HepG2 (cell line): ENCODE measurements around the gene SLC1A4. TPM values are rescaled to one million over a fixed set of nuclear protein-coding genes. Genes with fewer than 3 reads are reported as not detected.

Experiments used
- BCLAF1 ChIP-seq: fragments of 450-650 bp; IDR thresholded peaks from 2 replicates; pipeline ENCODE4 v1.6.1; 2017; ENCODE audit warnings: mild to moderate bottlenecking
- CENPT ChIP-seq: sonication (generic); formaldehyde crosslinking; IDR thresholded peaks from 2 replicates; pipeline ENCODE4 v1.8.0; 2022; ENCODE audit warnings: low read depth, mild to moderate bottlenecking, moderate library complexity, missing genetic modification reagents
- FOXM1 ChIP-seq: sonication (generic); formaldehyde crosslinking; IDR thresholded peaks from 2 replicates; pipeline ENCODE4 v1.5.0; 2020; ENCODE audit warnings: missing genetic modification reagents
- FOXP1 ChIP-seq, 2 experiments: fragments of 450-650 bp in 1 of 2; IDR thresholded peaks; 2 replicates each; pipeline ENCODE4 v1.6.1; 2017 to 2018; ENCODE audit warnings: antibody characterized with exemption in 1 of 2
- KIAA2018 ChIP-seq: sonication (generic); formaldehyde crosslinking; IDR thresholded peaks from 2 replicates; pipeline ENCODE4 v1.5.0; 2020; ENCODE audit warnings: mild to moderate bottlenecking, missing genetic modification reagents, borderline replicate concordance
- KLF6 ChIP-seq: IDR thresholded peaks from 2 replicates; pipeline ENCODE4 v1.8.0; 2016; ENCODE audit warnings: missing biosample characterization, missing genetic modification reagents
- NAIF1 ChIP-seq: sonication (generic); formaldehyde crosslinking; IDR thresholded peaks from 2 replicates; pipeline ENCODE4 v1.5.0; 2020; ENCODE audit warnings: mild to moderate bottlenecking, missing genetic modification reagents, borderline replicate concordance
- POLR2A ChIP-seq, 2 experiments: IDR thresholded peaks; 2 replicates each; pipeline ENCODE4 v1.6.1; 2011; ENCODE audit warnings: low read depth in 2 of 2, low read length in 2 of 2, mild to moderate bottlenecking in 1 of 2, moderate library complexity in 1 of 2; ENCODE audit not compliant: insufficient read depth in 1 of 2
- ZFP36L2 ChIP-seq: sonication (generic); formaldehyde crosslinking; IDR thresholded peaks from 2 replicates; pipeline ENCODE4 v1.4.0; 2020; ENCODE audit warnings: missing genetic modification reagents
- ZFYVE20 ChIP-seq: sonication (generic); formaldehyde crosslinking; IDR thresholded peaks from 2 replicates; pipeline ENCODE4 v1.8.0; 2023; ENCODE audit warnings: low read depth, mild to moderate bottlenecking, moderate library complexity, missing genetic modification reagents, borderline replicate concordance
- ZGPAT ChIP-seq: IDR thresholded peaks from 2 replicates; pipeline ENCODE4 v1.6.1; 2016; ENCODE audit warnings: mild to moderate bottlenecking
- ZNF20 ChIP-seq: sonication (generic); formaldehyde crosslinking; IDR thresholded peaks from 2 replicates; pipeline ENCODE4 v1.4.0; 2020; ENCODE audit warnings: mild to moderate bottlenecking, moderate library complexity, missing genetic modification reagents
- ZNF275 ChIP-seq: sonication (generic); formaldehyde crosslinking; IDR thresholded peaks from 2 replicates; pipeline ENCODE4 v1.8.0; 2022; ENCODE audit warnings: missing genetic modification reagents, mild to moderate bottlenecking, inconsistent platforms, borderline replicate concordance
- ZNF572 ChIP-seq: sonication (generic); formaldehyde crosslinking; IDR thresholded peaks from 2 replicates; pipeline ENCODE4 v1.5.1; 2020; ENCODE audit warnings: mild to moderate bottlenecking, missing genetic modification reagents
- polyA plus RNA-seq, 8 experiments: library from polyadenylated mRNA; depleted of rRNA in 3 of 8; stranded (reverse) in 7 of 8; unstranded in 1 of 8; fragments of >200 nt; fragmentation: Illumina TruSeq in 4 of 8; extraction: Trizol in 4 of 8; gene quantifications; 2 replicates each; pipeline versions ENCODE4 v1.2.1 to v1.2.3, GENCODE V29; 2011 to 2016; ENCODE audit warnings: low read depth in 4 of 8, missing spikeins in 1 of 8, mixed read lengths in 1 of 8; ENCODE audit not compliant: insufficient read depth in 1 of 8
- total RNA-seq, 5 experiments: library from RNA; depleted of rRNA; stranded (reverse); fragments of >200 nt; fragmentation: Illumina TruSeq; extraction: Trizol; gene quantifications; 2 replicates each; pipeline ENCODE4 v1.2.3, GENCODE V29; 2016; ENCODE audit warnings: low read depth in 1 of 5
- TF ChIP-seq, protein P1 (sequence below): sonication (generic); formaldehyde crosslinking; conservative IDR thresholded peaks from 2 replicates; pipeline ENCODE4 v1.5.0; 2020; ENCODE audit warnings: missing genetic modification reagents

Gene SLC1A4
- total and polyA plus RNA-seq, 2 of the 13 experiments (the other 11 are each of a cell fraction or from before 2014, with no cell fraction given), result 21.0 to 39.6 TPM

DNA sequence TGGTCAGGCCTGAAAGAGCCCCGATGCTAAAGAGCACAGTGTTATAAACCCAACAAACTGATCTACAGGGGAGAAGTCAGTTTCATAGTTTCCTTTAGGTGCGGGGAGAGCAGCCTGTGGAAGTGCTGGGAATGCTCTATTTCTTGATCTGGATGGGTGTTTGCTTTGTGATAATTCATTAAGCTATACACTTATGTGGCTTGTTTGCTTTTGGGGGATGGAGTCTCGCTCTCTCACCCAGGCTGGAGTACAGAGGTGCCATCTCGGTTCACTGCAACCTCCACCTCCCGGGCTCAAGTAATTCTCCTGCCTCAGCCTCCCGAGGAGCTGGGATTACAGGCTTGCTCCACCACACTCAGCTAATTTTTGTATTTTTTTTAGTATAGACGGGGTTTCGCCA, 37.0 kb downstream of the SLC1A4 start (continued):
- TF ChIP-seq KIAA2018 (no peak), NAIF1 (CRISPR knock-in tag) (no peak), ZNF275 (CRISPR knock-in tag) (no peak), KLF6 (CRISPR knock-in tag) (no peak), FOXM1 (CRISPR knock-in tag) (no peak), POLR2A (IDR thresholded peaks at IDR 0.05; ENCODE audit: insufficient read depth in 1 of 2, low read depth in 2 of 2, low read length in 2 of 2) (no peak), ZFYVE20 (CRISPR knock-in tag) (no peak), ZFP36L2 (CRISPR knock-in tag) (no peak), CENPT (CRISPR knock-in tag) (no peak), ZNF20 (CRISPR knock-in tag) (no peak), BCLAF1 (no peak), ZNF572 (CRISPR knock-in tag) (no peak), ZGPAT (CRISPR knock-in tag) (no peak), FOXP1 (IDR thresholded peaks at IDR 0.05) (no peak), FOXP1 (CRISPR knock-in tag; IDR thresholded peaks at IDR 0.05) (no peak)
- TF ChIP-seq, protein P1, sequence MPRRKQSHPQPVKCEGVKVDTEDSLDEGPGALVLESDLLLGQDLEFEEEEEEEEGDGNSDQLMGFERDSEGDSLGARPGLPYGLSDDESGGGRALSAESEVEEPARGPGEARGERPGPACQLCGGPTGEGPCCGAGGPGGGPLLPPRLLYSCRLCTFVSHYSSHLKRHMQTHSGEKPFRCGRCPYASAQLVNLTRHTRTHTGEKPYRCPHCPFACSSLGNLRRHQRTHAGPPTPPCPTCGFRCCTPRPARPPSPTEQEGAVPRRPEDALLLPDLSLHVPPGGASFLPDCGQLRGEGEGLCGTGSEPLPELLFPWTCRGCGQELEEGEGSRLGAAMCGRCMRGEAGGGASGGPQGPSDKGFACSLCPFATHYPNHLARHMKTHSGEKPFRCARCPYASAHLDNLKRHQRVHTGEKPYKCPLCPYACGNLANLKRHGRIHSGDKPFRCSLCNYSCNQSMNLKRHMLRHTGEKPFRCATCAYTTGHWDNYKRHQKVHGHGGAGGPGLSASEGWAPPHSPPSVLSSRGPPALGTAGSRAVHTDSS (CRISPR knock-in tag), result no peak
